GM18508 (cell line): ENCODE measurements around the gene IKZF1.

ENCODE experiments used
- ATAC-seq: cut with Tn5 transposase; IDR thresholded peaks from one replicate; pipeline ENCODE4 v1.9.1; 2021; ENCODE audit warnings: moderate number of reproducible peaks; ENCODE audit not compliant: insufficient read depth, unreplicated experiment

IKZF1 gene

GRCh38 chr7:50349963-50350944 lies 45.7 kb downstream of the IKZF1 start:
- peak; percentile 56 for ATAC-seq

GRCh38 chr7:50351267-50351666 lies 46.8 kb downstream of the IKZF1 start:
- ATAC-seq = no peak

- peak; percentile 89 for ATAC-seq
These were observed 47.8 kb downstream of the IKZF1 start for GRCh38 chr7:50352282-50352681.

DNA sequence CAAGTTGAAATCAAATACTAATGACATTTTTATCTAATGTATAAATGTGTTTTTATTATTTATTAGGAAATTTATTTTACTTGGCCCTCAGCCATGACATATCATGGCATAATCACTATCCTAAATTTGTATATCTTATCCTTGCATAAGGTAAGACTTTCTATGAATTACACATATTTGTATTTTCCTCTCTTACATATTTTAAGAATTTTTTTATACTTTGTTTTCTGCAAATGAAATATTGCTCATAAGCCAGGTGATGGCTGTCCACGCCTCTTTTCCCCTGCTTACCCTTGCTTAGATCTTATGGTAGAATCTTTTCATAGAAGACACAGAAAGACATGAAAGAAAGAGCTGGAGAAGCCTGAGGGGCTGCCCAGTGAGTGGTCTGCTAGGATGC lies 48.2 kb downstream of the IKZF1 start:
- ATAC-seq = no peak

- no peak for ATAC-seq
These were observed 48.7 kb downstream of the IKZF1 start for GRCh38 chr7:50353201-50353600.

GRCh38 chr7:50353894-50354595 lies 49.5 kb downstream of the IKZF1 start:
- ATAC-seq = no peak

GRCh38 chr7:50355817-50356178 lies 51.3 kb downstream of the IKZF1 start:
- ATAC-seq = no peak

- no peak for ATAC-seq
These were observed 51.9 kb downstream of the IKZF1 start for GRCh38 chr7:50356212-50356944.

DNA sequence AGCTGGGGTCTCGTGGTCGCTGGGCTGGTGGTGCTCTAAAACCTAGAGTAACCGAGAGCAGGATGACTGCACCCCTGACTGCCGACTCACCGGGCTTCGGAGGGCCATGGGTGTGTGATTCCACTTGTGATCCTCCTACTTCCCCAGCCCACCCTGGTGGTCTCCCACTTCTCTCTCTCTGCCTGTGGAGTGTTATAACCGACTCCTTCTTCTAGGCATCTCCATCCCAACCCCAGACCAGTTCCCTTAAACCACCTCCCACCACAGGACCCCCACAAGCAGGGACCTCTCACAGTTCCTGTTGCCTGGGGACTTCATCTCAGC lies 52.4 kb downstream of the IKZF1 start:
- ATAC-seq = no peak

DNA sequence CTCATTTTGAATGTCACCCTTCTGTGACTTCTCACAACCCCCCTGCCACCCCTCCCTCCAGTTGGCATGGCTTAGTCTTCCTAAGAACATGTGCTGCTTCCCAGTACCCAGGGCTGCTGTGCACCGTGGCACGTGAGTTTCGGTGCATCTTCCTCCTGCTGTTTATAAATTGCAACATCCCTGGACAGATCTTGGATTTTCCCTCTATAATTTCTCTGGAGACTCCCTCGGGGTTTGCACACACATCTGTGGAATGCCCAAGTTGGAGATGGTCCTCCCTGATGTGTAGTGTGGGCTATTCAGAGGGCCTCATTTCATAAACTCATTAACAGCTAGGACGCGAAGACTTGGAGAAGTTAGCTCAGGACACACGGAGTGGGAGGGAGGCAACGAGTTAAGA lies 52.9 kb downstream of the IKZF1 start:
- ATAC-seq = no peak

GRCh38 chr7:50358041-50358705 lies 53.7 kb downstream of the IKZF1 start:
- ATAC-seq = no peak

GRCh38 chr7:50358779-50359178 lies 54.3 kb downstream of the IKZF1 start:
- no peak for ATAC-seq

DNA sequence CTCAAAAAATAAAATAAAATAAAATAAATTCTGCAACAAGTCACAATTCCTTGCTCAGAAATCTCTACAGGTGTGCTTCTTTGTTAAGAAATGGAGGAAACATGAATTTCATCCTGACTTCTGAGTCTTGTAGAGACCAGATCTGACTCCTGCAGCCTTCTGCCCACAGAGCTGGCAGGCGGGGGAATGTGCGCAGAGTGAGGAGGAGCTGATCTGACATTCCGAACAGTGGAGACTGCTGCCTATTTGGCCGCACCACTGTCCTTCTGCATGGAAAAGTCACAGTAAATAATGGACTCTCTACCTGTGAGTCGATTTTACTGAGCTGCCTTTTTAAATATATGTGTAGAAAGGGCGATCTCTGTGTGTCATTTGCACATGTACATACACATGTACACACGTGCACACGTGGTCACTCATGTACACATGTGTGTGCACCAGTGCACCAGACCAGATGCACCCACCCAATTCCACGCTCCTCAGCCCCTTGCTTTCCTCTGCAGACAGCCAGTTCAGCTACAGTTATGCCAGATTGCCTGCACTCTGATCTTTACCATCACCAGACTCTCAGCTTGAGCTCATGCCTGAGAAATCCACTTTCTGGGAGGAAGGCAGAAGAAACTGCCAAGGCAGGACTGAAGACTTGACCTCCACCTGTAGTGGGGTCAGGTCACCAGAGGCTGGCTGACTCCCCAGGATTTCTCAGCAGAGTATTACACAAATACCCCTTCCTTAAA lies 54.9 kb downstream of the IKZF1 start:
- ATAC-seq = no peak

DNA sequence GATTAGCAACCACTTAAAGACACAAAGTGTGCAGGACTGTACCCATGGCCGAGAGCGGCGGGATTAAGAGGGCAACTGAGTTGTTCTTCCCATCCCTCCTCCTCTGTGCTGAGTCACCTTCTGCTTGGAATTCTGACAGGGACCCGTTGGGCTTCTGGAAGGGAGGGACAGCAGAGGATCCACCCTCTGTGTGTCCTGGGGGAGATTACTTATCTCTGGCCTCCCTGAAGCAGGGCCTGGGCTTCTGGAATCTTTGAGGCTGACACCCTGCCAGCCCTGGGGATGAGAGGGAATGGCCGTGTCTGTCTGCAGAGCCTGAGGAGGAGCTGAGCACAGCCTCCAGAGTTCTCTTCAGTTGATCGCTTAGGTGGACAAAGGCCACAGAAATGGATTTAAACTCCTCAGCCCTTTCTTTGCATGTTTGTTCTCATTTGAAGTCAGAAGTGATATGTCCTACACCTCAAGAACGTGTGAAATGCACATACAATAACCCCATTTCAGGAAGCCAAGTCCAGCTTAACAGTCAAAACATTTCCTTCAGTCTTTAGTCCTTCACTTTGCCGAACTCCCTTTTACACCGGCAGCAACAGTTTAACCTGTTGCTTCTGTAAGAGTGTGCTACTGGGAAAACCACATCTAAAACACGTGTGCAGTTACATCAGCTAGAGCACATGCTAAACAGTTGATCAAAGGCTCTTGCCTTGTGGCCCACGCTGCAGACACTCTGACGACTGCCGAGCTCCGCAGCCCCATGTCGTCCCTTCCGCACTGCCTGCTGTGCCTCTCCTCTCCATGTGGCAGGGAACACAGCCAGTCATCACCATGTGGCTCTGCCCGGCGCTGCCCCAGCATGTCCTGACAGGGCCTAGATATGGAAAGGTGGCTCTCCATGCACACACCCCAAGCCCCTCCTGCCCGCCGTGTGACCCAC lies 55.7 kb downstream of the IKZF1 start:
- ATAC-seq = no peak

GRCh38 chr7:50362142-50362541 lies 57.6 kb downstream of the IKZF1 start:
- ATAC-seq = no peak

GRCh38 chr7:50362712-50363282 lies 58.3 kb downstream of the IKZF1 start:
- no peak for ATAC-seq

DNA sequence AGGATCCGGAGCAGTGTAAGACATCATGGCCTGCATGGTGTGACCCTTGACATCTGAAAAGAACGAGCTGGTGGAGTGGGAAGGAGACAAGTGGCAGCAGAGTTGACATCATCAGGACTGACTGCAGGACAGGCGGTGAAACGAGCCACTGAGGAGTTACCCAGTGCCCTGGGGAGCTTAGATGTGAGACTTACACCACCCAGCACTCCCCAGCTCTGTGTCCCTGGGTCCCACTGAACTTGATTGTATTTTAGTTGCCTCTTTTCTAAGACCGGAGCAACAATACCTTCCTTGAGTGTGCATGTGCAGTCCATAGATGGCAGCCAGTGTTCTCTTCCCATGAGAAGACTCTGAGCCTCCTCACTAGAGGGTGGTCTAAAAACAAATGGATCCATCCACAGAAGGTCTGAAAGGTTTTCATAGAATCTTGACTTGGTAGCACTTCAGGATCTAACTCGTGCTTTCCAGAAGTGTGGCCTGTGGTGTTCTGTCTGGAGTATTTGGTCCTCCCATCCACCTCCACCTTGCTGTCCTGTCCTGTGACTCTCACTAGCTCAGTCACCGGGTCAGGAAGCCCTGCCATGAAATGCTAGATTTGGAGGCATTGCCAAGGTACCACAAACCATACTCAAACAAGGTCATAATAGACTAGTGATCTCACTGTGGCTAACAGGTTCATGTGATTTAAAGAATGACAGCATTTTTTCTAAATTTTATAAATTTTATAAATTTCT lies 59.0 kb downstream of the IKZF1 start:
- ATAC-seq = no peak

DNA sequence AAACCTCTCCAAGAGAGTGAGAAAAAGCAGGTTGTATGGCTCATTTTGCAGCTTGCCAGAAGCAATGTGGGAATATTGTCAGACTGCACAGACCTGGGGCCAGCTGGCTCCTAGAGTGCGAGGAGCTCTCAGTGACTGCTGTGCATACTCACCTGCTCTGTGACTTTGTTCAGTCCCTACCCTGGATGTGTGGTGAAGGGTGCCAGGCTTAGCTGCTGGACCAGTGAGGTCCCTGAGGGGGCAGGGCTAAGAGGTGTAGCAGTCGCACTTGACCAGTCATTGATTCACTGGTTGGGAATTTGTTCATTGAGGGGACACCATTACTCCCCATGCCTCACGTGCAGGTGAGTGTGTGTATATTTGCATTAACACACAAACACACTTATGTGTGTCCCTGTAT lies 60.1 kb downstream of the IKZF1 start:
- ATAC-seq = no peak
